GM23338 (cell line): ENCODE results near the gene ZSCAN5C. TPM values are rescaled to one million over a fixed set of nuclear protein-coding genes. Genes with fewer than 3 reads are reported as not detected.

ENCODE experiments used
- ATAC-seq: fragments of 200-7000 bp; cut with Tn5 transposase; 3 replicates; pipeline ENCODE4 v1.9.1; 2020
- DNase-seq: peaks from one replicate; pipeline ENCODE4 v3.0.0-alpha.2; 2015; ENCODE audit warnings: low spot score
- H2AFZ ChIP-seq: fragments of 200-600 bp; sonication (generic); 2 replicates; pipeline ENCODE4 v1.8.0; 2016; ENCODE audit warnings: antibody characterized with exemption, mild to moderate bottlenecking, moderate library complexity
- H3F3A ChIP-seq: fragments of 200-600 bp; sonication (generic); replicated peaks from 2 replicates; pipeline ENCODE4 v1.8.0; 2017; ENCODE audit warnings: antibody characterized with exemption, mixed run types, low read depth
- H3K27ac ChIP-seq: fragments of 200-600 bp; sonication (generic); 2 replicates; pipeline ENCODE4 v1.6.1; 2016; ENCODE audit warnings: low read depth
- H3K27me3 ChIP-seq: fragments of 200-600 bp; sonication (generic); 2 replicates; pipeline ENCODE4 v1.8.0; 2016; ENCODE audit warnings: mild to moderate bottlenecking, mixed run types, moderate library complexity; ENCODE audit not compliant: insufficient read depth
- H3K36me3 ChIP-seq: fragments of 200-600 bp; sonication (generic); 2 replicates; pipeline ENCODE4 v1.8.0; 2016; ENCODE audit warnings: mild to moderate bottlenecking; ENCODE audit not compliant: insufficient read depth
- H3K4me1 ChIP-seq: fragments of 200-600 bp; sonication (generic); 2 replicates; pipeline ENCODE4 v1.8.0; 2016; ENCODE audit warnings: mild to moderate bottlenecking, moderate library complexity; ENCODE audit not compliant: insufficient read depth
- H3K4me2 ChIP-seq: fragments of 200-600 bp; sonication (generic); 2 replicates; pipeline ENCODE4 v1.7.1; 2017; ENCODE audit warnings: mixed run types
- H3K4me3 ChIP-seq: fragments of 200-600 bp; sonication (generic); 2 replicates; pipeline ENCODE4 v1.6.1; 2016; ENCODE audit warnings: mixed run types
- H3K79me2 ChIP-seq: fragments of 200-600 bp; sonication (generic); replicated peaks from 2 replicates; pipeline ENCODE4 v1.8.0; 2017; ENCODE audit warnings: mild to moderate bottlenecking; ENCODE audit not compliant: insufficient read depth
- H3K9me2 ChIP-seq: fragments of 200-600 bp; sonication (generic); 2 replicates; pipeline ENCODE4 v1.8.0; 2017; ENCODE audit not compliant: insufficient read depth
- H4K20me1 ChIP-seq: fragments of 200-600 bp; sonication (generic); replicated peaks from 2 replicates; pipeline ENCODE4 v1.8.0; 2017; ENCODE audit warnings: mild to moderate bottlenecking; ENCODE audit not compliant: insufficient read depth
- H3K27ac Mint-ChIP-seq: 2 replicates; pipeline ENCODE4 v1.8.0; 2020; ENCODE audit warnings: inconsistent platforms, mild to moderate bottlenecking, moderate library complexity, mixed read lengths
- H3K27me3 Mint-ChIP-seq: 3 replicates; pipeline ENCODE4 v1.8.0; 2022; ENCODE audit warnings: low read depth, mild to moderate bottlenecking, moderate library complexity, mixed read lengths, inconsistent platforms; ENCODE audit not compliant: insufficient read depth, poor library complexity
- H3K36me3 Mint-ChIP-seq: 3 replicates; pipeline ENCODE4 v1.8.0; 2021; ENCODE audit warnings: low read depth, mild to moderate bottlenecking, inconsistent platforms, moderate library complexity, mixed read lengths
- H3K4me1 Mint-ChIP-seq: 3 replicates; pipeline ENCODE4 v1.8.0; 2020; ENCODE audit warnings: mild to moderate bottlenecking, inconsistent platforms, mixed read lengths
- H3K4me3 Mint-ChIP-seq: 3 replicates; pipeline ENCODE4 v1.8.0; 2021; ENCODE audit warnings: moderate library complexity, mild to moderate bottlenecking, inconsistent platforms, mixed read lengths
- H3K9me3 Mint-ChIP-seq: 3 replicates; pipeline ENCODE4 v1.8.0; 2020; ENCODE audit warnings: moderate library complexity, mild to moderate bottlenecking, inconsistent platforms, mixed read lengths
- CREB1 ChIP-seq: fragments of 250-450 bp; sonication (Bioruptor Pico); IDR thresholded peaks from 2 replicates; pipeline ENCODE4 v1.5.0; 2020; ENCODE audit warnings: low read depth, mild to moderate bottlenecking, moderate library complexity
- EZH2 ChIP-seq: fragments of 200-600 bp; sonication (generic); IDR thresholded peaks from one replicate; pipeline ENCODE4 v1.8.0; 2017; ENCODE audit warnings: antibody characterized with exemption, mild to moderate bottlenecking, low read depth; ENCODE audit not compliant: unreplicated experiment
- EZH2phosphoT487 ChIP-seq: fragments of 200-600 bp; sonication (generic); IDR thresholded peaks from one replicate; pipeline ENCODE4 v1.8.1; 2018; ENCODE audit warnings: antibody characterized with exemption; ENCODE audit not compliant: unreplicated experiment
- JUNB ChIP-seq: IDR thresholded peaks from one replicate; pipeline ENCODE4 v1.6.1; 2016; ENCODE audit warnings: antibody characterized with exemption; ENCODE audit not compliant: unreplicated experiment
- NANOG ChIP-seq: IDR thresholded peaks from 2 replicates; pipeline ENCODE4 v1.6.1; 2016; ENCODE audit warnings: antibody characterized with exemption, borderline replicate concordance
- POLR2AphosphoS5 ChIP-seq: IDR thresholded peaks from 2 replicates; pipeline ENCODE4 v1.6.1; 2016; ENCODE audit warnings: antibody characterized with exemption, low read depth
- STAT1 ChIP-seq: IDR thresholded peaks from one replicate; pipeline ENCODE4 v1.6.1; 2016; ENCODE audit warnings: antibody characterized with exemption; ENCODE audit not compliant: unreplicated experiment
- ZNF114 ChIP-seq: fragments of 250-450 bp; sonication (Bioruptor Pico); IDR thresholded peaks from 2 replicates; pipeline ENCODE4 v1.5.0; 2020; ENCODE audit warnings: mild to moderate bottlenecking, moderate library complexity
- ZNF331 ChIP-seq: fragments of 250-450 bp; sonication (Bioruptor Pico); IDR thresholded peaks from 2 replicates; pipeline ENCODE4 v1.5.0; 2020; ENCODE audit warnings: low read depth, mild to moderate bottlenecking, moderate library complexity
- polyA plus RNA-seq: library from polyadenylated mRNA; unstranded; fragments of >200 nt; fragmentation: Nextera tagmentation; extraction: Ambion mirVana; gene quantifications from 2 replicates; pipeline ENCODE4 v1.2.1, GENCODE V29; 2016
- total RNA-seq: library from RNA; depleted of rRNA; stranded (reverse); fragments of >200 nt; shearing (Covaris generic); gene quantifications from 2 replicates; pipeline ENCODE4 v1.2.3, GENCODE V29; 2014
- TF ChIP-seq, protein P1 (sequence below), 2 experiments: fragments of 200-600 bp in 1 of 2; sonication (generic) in 1 of 2; conservative IDR thresholded peaks; 2 replicates each; pipeline versions ENCODE4 v1.5.1 to v1.6.1; 2016 to 2017; ENCODE audit warnings: antibody characterized with exemption in 2 of 2, low read depth in 2 of 2, mild to moderate bottlenecking in 2 of 2, moderate library complexity in 1 of 2
- TF ChIP-seq, protein P2 (sequence below): fragments of 250-450 bp; sonication (Bioruptor Pico); IDR thresholded peaks from 2 replicates; pipeline ENCODE4 v1.5.0; 2020; ENCODE audit warnings: mild to moderate bottlenecking, moderate library complexity
- TF ChIP-seq, protein P3 (sequence below): IDR thresholded peaks from one replicate; pipeline ENCODE4 v1.6.1; 2018; ENCODE audit warnings: antibody characterized with exemption; ENCODE audit not compliant: unreplicated experiment
- TF ChIP-seq, protein P4 (sequence below): IDR thresholded peaks from 2 replicates; pipeline ENCODE4 v1.6.1; 2016; ENCODE audit warnings: antibody characterized with exemption

The ZSCAN5C gene
- total and polyA plus RNA-seq, 2 experiments from 2014 or later = not detected

DNA sequence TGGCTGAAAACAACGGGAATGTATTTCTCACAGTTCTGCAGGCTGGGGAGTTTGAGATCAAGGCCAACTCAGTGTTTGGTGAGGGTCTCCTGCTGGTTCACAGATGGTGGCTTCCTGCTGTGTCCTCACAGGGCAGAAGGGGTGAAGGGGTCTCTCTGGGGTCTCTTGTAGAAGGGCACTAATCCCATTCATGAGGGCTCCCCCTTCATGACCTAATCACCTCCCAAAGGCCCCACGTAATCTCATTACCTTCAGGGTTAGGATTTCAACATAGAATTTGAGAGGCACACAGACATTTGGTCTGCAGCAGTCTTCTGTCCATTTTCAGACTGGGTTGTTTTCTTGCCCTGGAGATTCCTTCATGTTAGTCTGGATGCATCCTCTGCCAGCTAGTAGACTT lies 49.4 kb upstream of the ZSCAN5C start:
- peaks cover 18% of the 10 kb centered on the region for H3K4me1 Mint-ChIP-seq
- TF ChIP-seq, protein P1, sequence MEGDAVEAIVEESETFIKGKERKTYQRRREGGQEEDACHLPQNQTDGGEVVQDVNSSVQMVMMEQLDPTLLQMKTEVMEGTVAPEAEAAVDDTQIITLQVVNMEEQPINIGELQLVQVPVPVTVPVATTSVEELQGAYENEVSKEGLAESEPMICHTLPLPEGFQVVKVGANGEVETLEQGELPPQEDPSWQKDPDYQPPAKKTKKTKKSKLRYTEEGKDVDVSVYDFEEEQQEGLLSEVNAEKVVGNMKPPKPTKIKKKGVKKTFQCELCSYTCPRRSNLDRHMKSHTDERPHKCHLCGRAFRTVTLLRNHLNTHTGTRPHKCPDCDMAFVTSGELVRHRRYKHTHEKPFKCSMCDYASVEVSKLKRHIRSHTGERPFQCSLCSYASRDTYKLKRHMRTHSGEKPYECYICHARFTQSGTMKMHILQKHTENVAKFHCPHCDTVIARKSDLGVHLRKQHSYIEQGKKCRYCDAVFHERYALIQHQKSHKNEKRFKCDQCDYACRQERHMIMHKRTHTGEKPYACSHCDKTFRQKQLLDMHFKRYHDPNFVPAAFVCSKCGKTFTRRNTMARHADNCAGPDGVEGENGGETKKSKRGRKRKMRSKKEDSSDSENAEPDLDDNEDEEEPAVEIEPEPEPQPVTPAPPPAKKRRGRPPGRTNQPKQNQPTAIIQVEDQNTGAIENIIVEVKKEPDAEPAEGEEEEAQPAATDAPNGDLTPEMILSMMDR (conservative IDR thresholded peaks at IDR 0.05; ENCODE audit: low read depth in 2 of 2) = no peak
- no peak for TF ChIP-seq EZH2
- TF ChIP-seq ZNF331 (CRISPR knock-in tag) = no peak
- TF ChIP-seq, protein P2, sequence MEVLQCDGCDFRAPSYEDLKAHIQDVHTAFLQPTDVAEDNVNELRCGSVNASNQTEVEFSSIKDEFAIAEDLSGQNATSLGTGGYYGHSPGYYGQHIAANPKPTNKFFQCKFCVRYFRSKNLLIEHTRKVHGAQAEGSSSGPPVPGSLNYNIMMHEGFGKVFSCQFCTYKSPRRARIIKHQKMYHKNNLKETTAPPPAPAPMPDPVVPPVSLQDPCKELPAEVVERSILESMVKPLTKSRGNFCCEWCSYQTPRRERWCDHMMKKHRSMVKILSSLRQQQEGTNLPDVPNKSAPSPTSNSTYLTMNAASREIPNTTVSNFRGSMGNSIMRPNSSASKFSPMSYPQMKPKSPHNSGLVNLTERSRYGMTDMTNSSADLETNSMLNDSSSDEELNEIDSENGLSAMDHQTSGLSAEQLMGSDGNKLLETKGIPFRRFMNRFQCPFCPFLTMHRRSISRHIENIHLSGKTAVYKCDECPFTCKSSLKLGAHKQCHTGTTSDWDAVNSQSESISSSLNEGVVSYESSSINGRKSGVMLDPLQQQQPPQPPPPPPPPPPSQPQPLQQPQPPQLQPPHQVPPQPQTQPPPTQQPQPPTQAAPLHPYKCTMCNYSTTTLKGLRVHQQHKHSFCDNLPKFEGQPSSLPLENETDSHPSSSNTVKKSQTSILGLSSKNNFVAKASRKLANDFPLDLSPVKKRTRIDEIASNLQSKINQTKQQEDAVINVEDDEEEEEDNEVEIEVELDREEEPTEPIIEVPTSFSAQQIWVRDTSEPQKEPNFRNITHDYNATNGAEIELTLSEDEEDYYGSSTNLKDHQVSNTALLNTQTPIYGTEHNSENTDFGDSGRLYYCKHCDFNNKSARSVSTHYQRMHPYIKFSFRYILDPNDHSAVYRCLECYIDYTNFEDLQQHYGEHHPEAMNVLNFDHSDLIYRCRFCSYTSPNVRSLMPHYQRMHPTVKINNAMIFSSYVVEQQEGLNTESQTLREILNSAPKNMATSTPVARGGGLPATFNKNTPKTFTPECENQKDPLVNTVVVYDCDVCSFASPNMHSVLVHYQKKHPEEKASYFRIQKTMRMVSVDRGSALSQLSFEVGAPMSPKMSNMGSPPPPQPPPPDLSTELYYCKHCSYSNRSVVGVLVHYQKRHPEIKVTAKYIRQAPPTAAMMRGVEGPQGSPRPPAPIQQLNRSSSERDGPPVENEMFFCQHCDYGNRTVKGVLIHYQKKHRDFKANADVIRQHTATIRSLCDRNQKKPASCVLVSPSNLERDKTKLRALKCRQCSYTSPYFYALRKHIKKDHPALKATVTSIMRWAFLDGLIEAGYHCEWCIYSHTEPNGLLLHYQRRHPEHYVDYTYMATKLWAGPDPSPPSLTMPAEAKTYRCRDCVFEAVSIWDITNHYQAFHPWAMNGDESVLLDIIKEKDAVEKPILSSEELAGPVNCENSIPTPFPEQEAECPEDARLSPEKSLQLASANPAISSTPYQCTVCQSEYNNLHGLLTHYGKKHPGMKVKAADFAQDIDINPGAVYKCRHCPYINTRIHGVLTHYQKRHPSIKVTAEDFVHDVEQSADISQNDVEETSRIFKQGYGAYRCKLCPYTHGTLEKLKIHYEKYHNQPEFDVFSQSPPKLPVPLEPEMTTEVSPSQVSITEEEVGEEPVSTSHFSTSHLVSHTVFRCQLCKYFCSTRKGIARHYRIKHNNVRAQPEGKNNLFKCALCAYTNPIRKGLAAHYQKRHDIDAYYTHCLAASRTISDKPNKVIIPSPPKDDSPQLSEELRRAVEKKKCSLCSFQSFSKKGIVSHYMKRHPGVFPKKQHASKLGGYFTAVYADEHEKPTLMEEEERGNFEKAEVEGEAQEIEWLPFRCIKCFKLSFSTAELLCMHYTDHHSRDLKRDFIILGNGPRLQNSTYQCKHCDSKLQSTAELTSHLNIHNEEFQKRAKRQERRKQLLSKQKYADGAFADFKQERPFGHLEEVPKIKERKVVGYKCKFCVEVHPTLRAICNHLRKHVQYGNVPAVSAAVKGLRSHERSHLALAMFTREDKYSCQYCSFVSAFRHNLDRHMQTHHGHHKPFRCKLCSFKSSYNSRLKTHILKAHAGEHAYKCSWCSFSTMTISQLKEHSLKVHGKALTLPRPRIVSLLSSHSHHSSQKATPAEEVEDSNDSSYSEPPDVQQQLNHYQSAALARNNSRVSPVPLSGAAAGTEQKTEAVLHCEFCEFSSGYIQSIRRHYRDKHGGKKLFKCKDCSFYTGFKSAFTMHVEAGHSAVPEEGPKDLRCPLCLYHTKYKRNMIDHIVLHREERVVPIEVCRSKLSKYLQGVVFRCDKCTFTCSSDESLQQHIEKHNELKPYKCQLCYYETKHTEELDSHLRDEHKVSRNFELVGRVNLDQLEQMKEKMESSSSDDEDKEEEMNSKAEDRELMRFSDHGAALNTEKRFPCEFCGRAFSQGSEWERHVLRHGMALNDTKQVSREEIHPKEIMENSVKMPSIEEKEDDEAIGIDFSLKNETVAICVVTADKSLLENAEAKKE (CRISPR knock-in tag) = no peak
- no peak for TF ChIP-seq POLR2AphosphoS5
- TF ChIP-seq STAT1 = no peak
- TF ChIP-seq, protein P3, sequence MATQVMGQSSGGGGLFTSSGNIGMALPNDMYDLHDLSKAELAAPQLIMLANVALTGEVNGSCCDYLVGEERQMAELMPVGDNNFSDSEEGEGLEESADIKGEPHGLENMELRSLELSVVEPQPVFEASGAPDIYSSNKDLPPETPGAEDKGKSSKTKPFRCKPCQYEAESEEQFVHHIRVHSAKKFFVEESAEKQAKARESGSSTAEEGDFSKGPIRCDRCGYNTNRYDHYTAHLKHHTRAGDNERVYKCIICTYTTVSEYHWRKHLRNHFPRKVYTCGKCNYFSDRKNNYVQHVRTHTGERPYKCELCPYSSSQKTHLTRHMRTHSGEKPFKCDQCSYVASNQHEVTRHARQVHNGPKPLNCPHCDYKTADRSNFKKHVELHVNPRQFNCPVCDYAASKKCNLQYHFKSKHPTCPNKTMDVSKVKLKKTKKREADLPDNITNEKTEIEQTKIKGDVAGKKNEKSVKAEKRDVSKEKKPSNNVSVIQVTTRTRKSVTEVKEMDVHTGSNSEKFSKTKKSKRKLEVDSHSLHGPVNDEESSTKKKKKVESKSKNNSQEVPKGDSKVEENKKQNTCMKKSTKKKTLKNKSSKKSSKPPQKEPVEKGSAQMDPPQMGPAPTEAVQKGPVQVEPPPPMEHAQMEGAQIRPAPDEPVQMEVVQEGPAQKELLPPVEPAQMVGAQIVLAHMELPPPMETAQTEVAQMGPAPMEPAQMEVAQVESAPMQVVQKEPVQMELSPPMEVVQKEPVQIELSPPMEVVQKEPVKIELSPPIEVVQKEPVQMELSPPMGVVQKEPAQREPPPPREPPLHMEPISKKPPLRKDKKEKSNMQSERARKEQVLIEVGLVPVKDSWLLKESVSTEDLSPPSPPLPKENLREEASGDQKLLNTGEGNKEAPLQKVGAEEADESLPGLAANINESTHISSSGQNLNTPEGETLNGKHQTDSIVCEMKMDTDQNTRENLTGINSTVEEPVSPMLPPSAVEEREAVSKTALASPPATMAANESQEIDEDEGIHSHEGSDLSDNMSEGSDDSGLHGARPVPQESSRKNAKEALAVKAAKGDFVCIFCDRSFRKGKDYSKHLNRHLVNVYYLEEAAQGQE = no peak
- no peak for TF ChIP-seq JUNB
- no peak for TF ChIP-seq NANOG
- TF ChIP-seq, protein P4, sequence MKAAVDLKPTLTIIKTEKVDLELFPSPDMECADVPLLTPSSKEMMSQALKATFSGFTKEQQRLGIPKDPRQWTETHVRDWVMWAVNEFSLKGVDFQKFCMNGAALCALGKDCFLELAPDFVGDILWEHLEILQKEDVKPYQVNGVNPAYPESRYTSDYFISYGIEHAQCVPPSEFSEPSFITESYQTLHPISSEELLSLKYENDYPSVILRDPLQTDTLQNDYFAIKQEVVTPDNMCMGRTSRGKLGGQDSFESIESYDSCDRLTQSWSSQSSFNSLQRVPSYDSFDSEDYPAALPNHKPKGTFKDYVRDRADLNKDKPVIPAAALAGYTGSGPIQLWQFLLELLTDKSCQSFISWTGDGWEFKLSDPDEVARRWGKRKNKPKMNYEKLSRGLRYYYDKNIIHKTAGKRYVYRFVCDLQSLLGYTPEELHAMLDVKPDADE = no peak
- TF ChIP-seq CREB1 (CRISPR knock-in tag) = no peak
- TF ChIP-seq ZNF114 (CRISPR knock-in tag) = no peak
- no peak for TF ChIP-seq EZH2phosphoT487
- H3F3A ChIP-seq = peaks cover 15% of the 10 kb centered on the region
- H3K27me3 ChIP-seq = no peaks in the 10 kb centered on the region
- H4K20me1 ChIP-seq = 0 out of 2 replicates have a peak, but pooled peaks cover 6% of the 10 kb centered on the region
- H3K9me3 Mint-ChIP-seq = peaks cover 5% of the 10 kb centered on the region; the same call in 2 of the 3 replicates
- H3K4me1 ChIP-seq = peaks cover 16% of the 10 kb centered on the region
- no peak overlapping the region; the same call in 2 of the 3 replicates for H3K4me3 Mint-ChIP-seq
- H3K4me2 ChIP-seq = peak overlapping the region; percentile 24; the same call in 1 of the 2 replicates
- no peak for ATAC-seq
- peak overlapping the region; percentile 84 for H3K27ac Mint-ChIP-seq
- H3K27me3 Mint-ChIP-seq = peaks cover 5% of the 10 kb centered on the region
- H2AFZ ChIP-seq = no peak overlapping the region
- H3K4me3 ChIP-seq = no peak overlapping the region
- H3K36me3 ChIP-seq = no peaks in the 10 kb centered on the region
- peaks cover 14% of the 10 kb centered on the region for H3K79me2 ChIP-seq
- DNase-seq = no peak
- peak overlapping the region; percentile 87 for H3K27ac ChIP-seq
- H3K36me3 Mint-ChIP-seq = peaks cover 48% of the 10 kb centered on the region
- H3K9me2 ChIP-seq = 0 out of 2 replicates have a peak, but pooled peaks cover 4% of the 10 kb centered on the region
